OCI-LY1 (cell line): ENCODE measurements around the gene CDKN2B.

Source experiments
- CTCF ChIP-seq: fragments of 200-600 bp; sonication (generic), shearing (Covaris generic); IDR thresholded peaks from 2 replicates; pipeline ENCODE4 v1.5.1; 2017; ENCODE audit warnings: mild to moderate bottlenecking, antibody characterized with exemption, low read length, moderate library complexity, mixed read lengths
- EZH2 ChIP-seq: fragments of 200-600 bp; sonication (generic), shearing (Covaris generic); IDR thresholded peaks from 2 replicates; pipeline ENCODE4 v1.8.0; 2017; ENCODE audit warnings: borderline replicate concordance, mixed run types, mild to moderate bottlenecking, antibody characterized with exemption, low read length, moderate library complexity, mixed read lengths

- TF ChIP-seq CTCF (no peak), EZH2 (no peak)
These were observed 38.1 kb downstream of the CDKN2B start for GRCh38 chr9:21970800-21971640.
